GM15510 (cell line): ENCODE data around the gene TPD52L2.

ENCODE experiments used
- POLR2A ChIP-seq: IDR thresholded peaks from 3 replicates; pipeline ENCODE4 v1.6.1; 2011; ENCODE audit warnings: borderline replicate concordance; ENCODE audit not compliant: insufficient read length; ENCODE audit errors: extremely low read depth

TPD52L2 gene

DNA sequence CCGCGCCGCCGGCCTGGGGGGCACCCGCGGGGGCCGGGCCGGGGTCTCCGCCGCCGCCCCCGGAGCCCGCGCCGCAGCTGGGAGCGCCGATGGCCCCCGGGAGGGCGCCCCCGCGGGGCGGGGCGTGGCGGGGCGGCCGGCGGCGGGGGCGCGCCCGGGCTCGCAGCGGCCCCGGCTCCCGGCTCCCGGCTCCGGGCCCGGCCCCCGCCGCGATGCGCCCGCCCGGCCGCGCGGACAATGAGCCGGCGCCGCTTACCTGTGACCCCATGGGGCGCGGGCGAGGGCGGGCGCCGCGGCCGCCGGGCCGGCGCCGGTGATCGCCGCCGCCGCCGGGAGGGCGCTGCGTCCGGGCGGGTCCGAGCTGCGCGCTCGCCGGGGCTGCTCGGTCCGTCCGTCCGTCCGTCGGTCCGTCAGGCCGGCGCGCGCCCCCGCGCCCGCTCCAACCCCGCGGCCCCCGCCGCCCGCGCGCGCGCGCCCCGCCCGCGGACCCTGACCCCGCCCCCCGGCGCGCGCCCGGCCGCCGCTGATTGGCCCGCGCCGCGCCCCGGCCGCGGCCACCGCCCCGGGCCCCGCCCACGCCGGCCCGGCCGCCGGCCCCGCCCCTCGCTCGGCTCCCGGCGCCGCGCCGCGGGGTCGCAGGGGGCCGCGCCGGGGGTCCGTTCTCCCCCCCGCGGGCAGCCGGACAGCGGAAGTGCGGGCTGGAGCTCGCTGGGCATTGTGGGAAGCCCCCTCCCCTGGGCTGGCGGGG lies 34.1 kb upstream of the TPD52L2 start, which contains the start of gene ZBTB46:
ZBTB46 (minus strand) TSS at position 424 of the 748 bp plus-strand sequence. CDS start 40,507 bp downstream, outside the sequence.
- TF ChIP-seq POLR2A: no peak

DNA sequence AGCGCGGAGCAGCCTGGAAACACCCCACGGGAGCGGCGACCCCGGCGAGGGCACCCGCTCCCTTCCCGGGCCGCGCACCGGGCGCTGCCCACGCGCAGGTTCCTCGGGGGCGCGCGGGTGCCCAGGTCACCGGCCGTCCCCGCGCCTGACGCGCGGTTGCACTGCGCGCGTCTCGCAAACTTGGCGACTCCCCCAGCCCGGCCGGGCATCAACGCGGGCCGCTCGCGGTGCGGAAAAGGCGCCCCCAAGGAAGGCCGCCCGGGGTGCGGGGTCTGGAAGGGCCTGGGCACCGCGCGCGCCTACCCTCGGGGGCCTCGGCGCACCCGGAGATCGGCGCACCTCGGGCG lies 33.5 kb upstream of the TPD52L2 start:
- TF ChIP-seq POLR2A: no peak

GRCh38 chr20:63831993-63832686 lies 32.9 kb upstream of the TPD52L2 start:
- TF ChIP-seq POLR2A: no peak

GRCh38 chr20:63833776-63834490 lies 31.1 kb upstream of the TPD52L2 start:
- TF ChIP-seq POLR2A: no peak

DNA sequence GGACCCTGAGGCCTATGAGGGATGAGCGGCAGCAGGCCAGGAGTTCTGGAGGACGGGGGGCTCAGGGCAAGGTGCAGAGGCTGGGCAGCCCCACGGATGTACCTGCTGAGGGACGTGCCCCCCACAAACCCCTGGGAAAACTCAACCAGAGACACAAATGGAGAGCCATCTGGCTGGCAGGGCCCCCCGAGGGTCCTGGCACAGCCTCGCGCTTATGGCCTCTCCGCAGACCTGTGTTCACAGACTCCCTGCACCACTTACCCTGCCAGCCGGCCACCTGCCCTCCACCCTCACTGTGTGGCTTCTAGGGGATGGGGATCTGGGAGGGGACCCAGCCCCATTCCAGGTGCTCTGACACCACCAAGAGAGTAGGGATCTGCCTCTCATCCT lies 30.6 kb upstream of the TPD52L2 start:
- TF ChIP-seq POLR2A: no peak

- TF ChIP-seq POLR2A: no peak
Measured at GRCh38 chr20:63835021-63835858, 29.8 kb upstream of the TPD52L2 start.

DNA sequence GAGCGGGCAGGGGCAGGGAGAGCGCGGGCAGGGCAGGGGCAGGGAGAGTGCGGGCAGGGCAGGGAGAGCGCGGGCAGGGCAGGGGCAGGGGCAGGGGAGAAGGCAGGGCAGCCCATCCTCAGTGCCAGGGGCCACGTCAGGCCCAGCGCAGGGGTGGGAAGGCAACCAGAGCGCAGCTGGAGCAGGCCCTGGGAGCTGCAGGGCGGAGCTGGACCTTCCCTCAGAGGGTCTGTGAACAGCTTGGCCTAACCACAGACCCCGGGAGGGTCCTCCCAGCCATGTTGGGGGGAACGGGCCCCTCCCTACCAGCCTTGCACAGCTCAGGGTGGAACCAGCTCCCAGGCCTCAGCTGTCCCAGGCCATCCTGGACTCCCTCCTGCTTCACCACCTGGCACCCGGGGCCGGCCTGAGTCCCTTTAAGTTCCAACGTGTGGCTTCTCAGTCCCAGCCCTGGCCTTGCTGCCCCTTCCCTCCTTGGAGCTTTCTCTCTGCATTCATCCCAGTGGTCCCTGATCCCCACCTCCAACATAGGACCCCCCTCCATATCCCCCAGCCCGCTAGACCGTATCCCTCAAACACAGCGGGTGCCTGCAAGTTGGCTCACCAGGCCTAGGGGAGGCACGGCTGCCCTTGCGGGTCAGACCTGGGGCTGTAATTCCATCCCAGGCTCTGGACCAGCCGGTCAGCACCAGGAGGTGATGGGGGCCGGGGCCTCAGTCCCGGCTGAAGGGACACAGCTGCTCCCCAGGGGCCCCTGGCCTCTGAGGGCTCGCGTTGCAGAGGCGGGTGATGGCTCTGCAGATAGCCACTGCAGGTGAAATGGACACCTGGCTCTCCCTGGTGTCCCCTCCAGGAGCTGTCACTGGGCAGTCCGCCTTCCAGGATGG lies 28.4 kb upstream of the TPD52L2 start:
- no peak for TF ChIP-seq POLR2A

- TF ChIP-seq POLR2A: no peak
Measured at GRCh38 chr20:63837479-63837878, 27.6 kb upstream of the TPD52L2 start.

GRCh38 chr20:63839620-63840019 lies 25.4 kb upstream of the TPD52L2 start:
- TF ChIP-seq POLR2A: no peak

DNA sequence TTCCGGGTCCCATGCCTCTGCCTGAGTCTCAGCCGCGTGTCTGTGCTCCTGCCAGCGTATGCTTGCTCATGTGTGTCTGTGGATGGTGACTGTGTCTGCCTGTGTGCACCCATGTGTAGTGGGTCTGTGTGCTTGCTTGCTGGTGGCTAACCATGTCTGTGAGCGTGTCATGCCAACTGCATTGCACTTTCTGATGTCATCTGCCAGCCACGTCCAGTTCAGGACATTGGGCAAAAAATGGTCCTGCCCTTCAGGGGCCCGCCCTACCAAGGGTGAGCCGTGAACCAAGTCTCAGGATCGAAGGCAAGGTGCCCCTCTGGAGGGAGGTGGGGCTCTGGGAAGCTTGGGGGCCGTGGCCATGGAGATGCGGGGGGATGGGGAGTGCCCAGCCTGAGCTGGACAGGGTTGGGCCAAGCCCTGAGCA lies 24.7 kb upstream of the TPD52L2 start:
- no peak for TF ChIP-seq POLR2A

- TF ChIP-seq POLR2A: no peak
Measured at GRCh38 chr20:63842258-63842657, 22.8 kb upstream of the TPD52L2 start.

DNA sequence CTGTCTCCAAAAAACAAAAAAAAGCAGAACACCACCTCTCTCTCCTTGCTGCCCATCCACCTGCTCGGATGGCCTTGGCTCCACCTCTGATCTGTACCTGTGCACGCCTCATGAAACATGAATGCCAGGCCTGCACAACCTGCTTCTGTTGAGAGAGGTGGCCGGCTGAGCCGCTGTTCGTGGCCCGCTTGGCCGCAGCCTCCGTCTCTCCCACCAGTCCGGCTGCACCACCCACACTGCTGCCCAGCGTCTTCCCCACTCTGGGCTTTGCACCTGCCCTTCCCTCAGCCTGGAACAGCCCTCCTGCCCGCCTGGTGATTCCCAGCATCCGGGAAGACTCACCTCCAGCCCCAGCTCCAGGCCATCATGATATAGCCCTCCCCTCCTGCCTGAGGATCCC lies 21.8 kb upstream of the TPD52L2 start:
- TF ChIP-seq POLR2A: no peak

DNA sequence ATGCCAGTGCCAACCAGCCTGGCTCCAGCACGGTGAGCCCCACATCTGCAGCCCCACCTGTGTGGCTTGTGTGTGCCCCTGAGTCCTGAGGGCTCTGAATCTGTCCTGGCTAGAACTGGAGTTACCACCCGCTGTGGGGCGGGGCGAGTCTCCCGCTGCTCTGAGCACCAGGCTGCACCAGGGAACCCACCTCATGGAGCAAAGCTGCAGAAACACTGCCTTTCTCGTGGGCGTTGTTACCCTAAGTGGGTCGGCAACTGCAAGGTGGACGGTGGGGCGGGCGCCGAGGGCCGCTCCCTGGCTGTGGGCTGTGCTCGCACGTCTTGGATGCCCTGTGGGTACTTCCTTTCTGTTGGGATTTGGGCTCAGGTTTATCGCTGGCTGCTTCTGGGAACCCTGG lies 21.3 kb upstream of the TPD52L2 start:
- no peak for TF ChIP-seq POLR2A
